Measurements from ENCODE around the gene C4BPB.

The C4BPB gene

GRCh38 chr1:207084701-207085180, 3.9 kb upstream of the C4BPB start:
- peak; percentile 12 for DNase-seq (ENCODE audit: low read depth)

- no peak for DNase-seq (ENCODE audit: low read depth)
Observed at GRCh38 chr1:207085887-207086286, 2.8 kb upstream of the C4BPB start.

- no peak for DNase-seq (ENCODE audit: low read depth)
Observed at GRCh38 chr1:207088161-207088560, 499 bp upstream of the C4BPB start.

- no peak for DNase-seq (ENCODE audit: low read depth)
Observed at GRCh38 chr1:207089627-207090355, 1.1 kb downstream of the C4BPB start.

GRCh38 chr1:207091200-207091908, 2.7 kb downstream of the C4BPB start:
- DNase-seq (ENCODE audit: low read depth) = no peak

GRCh38 chr1:207093944-207094343, 5.3 kb downstream of the C4BPB start:
- no peak for DNase-seq (ENCODE audit: low read depth)

- peak; percentile 12 for DNase-seq (ENCODE audit: low read depth)
Observed at GRCh38 chr1:207097871-207098324, 9.2 kb downstream of the C4BPB start.

GRCh38 chr1:207101720-207102119, 13.1 kb downstream of the C4BPB start:
- DNase-seq (ENCODE audit: low read depth) = no peak

GRCh38 chr1:207102146-207102545, 13.5 kb downstream of the C4BPB start:
- DNase-seq (ENCODE audit: low read depth) = no peak

GRCh38 chr1:207102659-207103058, 14.0 kb downstream of the C4BPB start:
- no peak for DNase-seq (ENCODE audit: low read depth)

GRCh38 chr1:207103892-207104373, 15.3 kb downstream of the C4BPB start, which contains the start of gene C4BPA:
Gene C4BPA (plus strand): TSS chr1:207104233. CDS start chr1:207113026, 8,793 bp downstream.
- DNase-seq (ENCODE audit: low read depth) = no peak

- no peak for DNase-seq (ENCODE audit: low read depth)
Observed at GRCh38 chr1:207109004-207109403, 20.3 kb downstream of the C4BPB start.

- DNase-seq (ENCODE audit: low read depth) = no peak
Observed at GRCh38 chr1:207112616-207113296, 24.1 kb downstream of the C4BPB start.

GRCh38 chr1:207115269-207115668, 26.6 kb downstream of the C4BPB start:
- no peak for DNase-seq (ENCODE audit: low read depth)

- DNase-seq (ENCODE audit: low read depth) = no peak
Observed at GRCh38 chr1:207124389-207124788, 35.7 kb downstream of the C4BPB start.

- no peak for DNase-seq (ENCODE audit: low read depth)
Observed at GRCh38 chr1:207128336-207128921, 39.8 kb downstream of the C4BPB start.

- no peak for DNase-seq (ENCODE audit: low read depth)
Observed at GRCh38 chr1:207129053-207129452, 40.4 kb downstream of the C4BPB start.

GRCh38 chr1:207130252-207131036, 41.8 kb downstream of the C4BPB start:
- DNase-seq (ENCODE audit: low read depth) = no peak

GRCh38 chr1:207131163-207131562, 42.5 kb downstream of the C4BPB start:
- DNase-seq (ENCODE audit: low read depth) = no peak

- DNase-seq (ENCODE audit: low read depth) = no peak
Observed at GRCh38 chr1:207134581-207134980, 45.9 kb downstream of the C4BPB start.

- DNase-seq (ENCODE audit: low read depth) = no peak
Observed at GRCh38 chr1:207139616-207140015, 51.0 kb downstream of the C4BPB start.

All from activated T-cell treated with anti-CD3 and anti-CD28 coated beads for 48 hours (primary cell).